Fibroblast of villous mesenchyme (primary cell): ENCODE measurements around the gene SLC27A4. TPM values are rescaled to one million over a fixed set of nuclear protein-coding genes. Genes with fewer than 3 reads are reported as not detected.
A peak's percentile ranks its signal among the peaks of the same experiment; 100 is the strongest.

ENCODE experiments used
- DNase-seq: peaks from one replicate; pipeline ENCODE4 v3.0.0-alpha.2; 2010; ENCODE audit warnings: low read depth
- H3K4me3 ChIP-seq: 2 replicates; pipeline ENCODE4 v1.5.1; 2011; ENCODE audit warnings: low read depth, mild to moderate bottlenecking, low read length
- total RNA-seq: library from RNA; depleted of rRNA; stranded (reverse); fragments of >200 nt; gene quantifications from 2 replicates; pipeline ENCODE4 v1.2.3, GENCODE V29; 2012
- TF ChIP-seq, protein P1 (sequence below): IDR thresholded peaks from 2 replicates; pipeline ENCODE4 v1.5.1; 2012; ENCODE audit warnings: low read depth, mild to moderate bottlenecking, low read length; ENCODE audit not compliant: insufficient read depth

The SLC27A4 gene
- total RNA-seq, 1 donor: 22.9 TPM

DNA sequence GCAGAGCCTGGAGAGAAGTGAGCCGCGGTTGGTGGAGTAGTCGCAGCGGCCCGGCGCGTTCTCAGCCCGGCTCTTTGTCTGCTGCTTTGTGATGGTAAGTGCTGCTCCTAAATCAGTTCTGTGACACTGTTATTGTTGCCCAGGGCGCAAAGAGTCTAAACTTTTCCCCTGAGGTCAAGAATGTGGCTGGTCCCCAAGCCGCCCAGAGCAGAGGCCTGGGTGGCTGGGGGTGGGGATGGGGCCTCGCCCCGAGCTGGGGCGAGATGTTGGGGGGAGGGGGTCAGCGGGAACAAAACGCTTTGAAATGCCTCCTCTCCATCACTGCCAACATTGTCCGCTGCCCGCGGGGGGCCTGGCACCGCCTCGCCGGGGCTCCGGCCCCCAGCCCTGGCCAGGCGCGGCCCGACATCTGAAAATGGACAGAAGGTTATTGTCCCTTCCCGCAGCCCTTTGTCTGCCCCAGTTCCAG, 68.7 kb downstream of the SLC27A4 start:
- H3K4me3 ChIP-seq: no peak overlapping the region
- DNase-seq: no peak
- TF ChIP-seq, protein P1, sequence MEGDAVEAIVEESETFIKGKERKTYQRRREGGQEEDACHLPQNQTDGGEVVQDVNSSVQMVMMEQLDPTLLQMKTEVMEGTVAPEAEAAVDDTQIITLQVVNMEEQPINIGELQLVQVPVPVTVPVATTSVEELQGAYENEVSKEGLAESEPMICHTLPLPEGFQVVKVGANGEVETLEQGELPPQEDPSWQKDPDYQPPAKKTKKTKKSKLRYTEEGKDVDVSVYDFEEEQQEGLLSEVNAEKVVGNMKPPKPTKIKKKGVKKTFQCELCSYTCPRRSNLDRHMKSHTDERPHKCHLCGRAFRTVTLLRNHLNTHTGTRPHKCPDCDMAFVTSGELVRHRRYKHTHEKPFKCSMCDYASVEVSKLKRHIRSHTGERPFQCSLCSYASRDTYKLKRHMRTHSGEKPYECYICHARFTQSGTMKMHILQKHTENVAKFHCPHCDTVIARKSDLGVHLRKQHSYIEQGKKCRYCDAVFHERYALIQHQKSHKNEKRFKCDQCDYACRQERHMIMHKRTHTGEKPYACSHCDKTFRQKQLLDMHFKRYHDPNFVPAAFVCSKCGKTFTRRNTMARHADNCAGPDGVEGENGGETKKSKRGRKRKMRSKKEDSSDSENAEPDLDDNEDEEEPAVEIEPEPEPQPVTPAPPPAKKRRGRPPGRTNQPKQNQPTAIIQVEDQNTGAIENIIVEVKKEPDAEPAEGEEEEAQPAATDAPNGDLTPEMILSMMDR: no peak

DNA sequence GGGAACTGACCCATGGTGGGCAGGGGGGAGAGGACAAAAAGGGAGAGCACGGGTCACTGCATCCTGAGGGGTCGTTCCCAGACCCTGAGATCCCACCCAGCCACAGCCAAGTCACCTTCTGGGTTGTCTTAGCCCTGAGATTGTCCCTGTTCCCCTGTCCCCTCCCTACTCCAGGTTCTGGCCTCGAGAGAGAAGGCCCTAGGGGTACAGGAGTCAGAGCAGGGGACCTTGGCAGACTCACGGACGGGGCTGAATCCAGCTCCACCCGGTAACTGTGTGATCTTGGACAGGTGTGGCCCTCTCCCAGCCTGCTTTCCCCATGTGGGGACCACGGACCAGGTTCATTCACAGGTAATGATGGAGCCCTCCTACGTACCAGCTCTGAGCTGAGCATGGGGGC, 69.1 kb downstream of the SLC27A4 start:
- DNase-seq: no peak
- TF ChIP-seq, protein P1: no peak
- no peak overlapping the region for H3K4me3 ChIP-seq

DNA sequence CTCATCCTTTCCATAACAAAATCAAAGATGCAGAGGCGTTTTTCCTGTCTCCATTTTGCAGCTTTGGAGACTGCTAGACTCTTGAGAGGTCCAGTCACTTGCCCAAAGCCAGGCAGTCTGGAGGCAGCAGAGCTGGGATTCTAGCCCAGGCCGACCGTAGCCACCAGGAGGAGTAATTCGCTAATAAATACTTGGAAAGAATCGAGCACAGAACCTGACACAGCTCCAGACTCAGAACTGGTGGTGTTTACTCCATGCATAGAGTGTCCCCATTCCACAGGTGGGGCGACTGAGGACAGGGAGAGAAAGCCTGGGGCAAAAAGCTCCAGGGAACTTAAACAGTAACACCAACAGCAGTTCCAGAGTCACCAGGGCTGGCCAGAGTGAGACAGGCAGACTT, 69.7 kb downstream of the SLC27A4 start:
- TF ChIP-seq, protein P1: peak; percentile 41
- DNase-seq: peak; percentile 17
- no peak overlapping the region for H3K4me3 ChIP-seq

Other genes starting within 250 kb of the SLC27A4 start
- 43.6 and 58.6 TPM in 2 replicates for gene PTGES2, start 212.8 kb upstream of the SLC27A4 start, total RNA-seq
- not detected in 2 replicates for gene LCN2, start 191.1 kb upstream of the SLC27A4 start, total RNA-seq
- gene BBLN, start 180.3 kb upstream of the SLC27A4 start, total RNA-seq: 19.4 and 30.3 TPM in 2 replicates
- 34.1 and 35.4 TPM in 2 replicates for gene CIZ1, start 149.0 kb upstream of the SLC27A4 start, total RNA-seq
- gene DNM1, start 137.1 kb upstream of the SLC27A4 start, total RNA-seq: 15.5 and 36.1 TPM in 2 replicates
- 114 and 116 TPM in 2 replicates for gene GOLGA2, start 64.5 kb upstream of the SLC27A4 start, total RNA-seq
- 26.7 and 31.1 TPM in 2 replicates for gene SWI5, start 64.3 kb upstream of the SLC27A4 start, total RNA-seq
- gene TRUB2, start 18.1 kb upstream of the SLC27A4 start, total RNA-seq: 17.7 and 20.6 TPM in 2 replicates
- 22.0 and 32.5 TPM in 2 replicates for gene COQ4, start 17.7 kb upstream of the SLC27A4 start, total RNA-seq
- gene URM1, start 30.8 kb downstream of the SLC27A4 start, total RNA-seq: 29.8 and 33.8 TPM in 2 replicates
- gene CERCAM, start 80.3 kb downstream of the SLC27A4 start, total RNA-seq: 80.2 and 86.8 TPM in 2 replicates
- 33.5 and 44.5 TPM in 2 replicates for gene ODF2, start 115.5 kb downstream of the SLC27A4 start, total RNA-seq
- gene GLE1, start 164.2 kb downstream of the SLC27A4 start, total RNA-seq: 21.3 and 35.0 TPM in 2 replicates
- gene SPTAN1, start 212.1 kb downstream of the SLC27A4 start, total RNA-seq: 477 and 501 TPM in 2 replicates